Measurements from ENCODE around the gene HK1. TPM values are rescaled to one million over a fixed set of nuclear protein-coding genes. Genes with fewer than 3 reads are reported as not detected.

The HK1 gene
- total RNA-seq, 1 donor from 2014 or later, result 61.3 TPM

DNA sequence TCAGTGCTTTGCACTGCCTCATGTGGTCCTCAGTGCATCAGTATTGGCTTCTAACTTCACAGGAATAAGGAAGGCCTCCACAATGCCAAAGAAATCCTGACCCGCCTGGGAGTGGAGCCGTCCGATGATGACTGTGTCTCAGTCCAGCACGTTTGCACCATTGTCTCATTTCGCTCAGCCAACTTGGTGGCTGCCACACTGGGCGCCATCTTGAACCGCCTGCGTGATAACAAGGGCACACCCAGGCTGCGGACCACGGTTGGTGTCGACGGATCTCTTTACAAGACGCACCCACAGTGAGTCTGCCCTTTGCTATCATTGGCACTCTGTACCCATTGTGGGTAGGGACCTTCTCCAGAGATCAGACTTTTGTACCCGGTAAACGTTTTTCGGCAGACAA is 101.5 kb downstream of the HK1 start:
- H3K9me3 Mint-ChIP-seq (ENCODE audit: unreplicated experiment), result no peaks in the 10 kb centered on the region
- H3K36me3 Mint-ChIP-seq (ENCODE audit: unreplicated experiment), result peaks cover 34% of the 10 kb centered on the region
- H3K4me3 Mint-ChIP-seq (ENCODE audit: unreplicated experiment), result no peak overlapping the region
- TF ChIP-seq, protein P1, sequence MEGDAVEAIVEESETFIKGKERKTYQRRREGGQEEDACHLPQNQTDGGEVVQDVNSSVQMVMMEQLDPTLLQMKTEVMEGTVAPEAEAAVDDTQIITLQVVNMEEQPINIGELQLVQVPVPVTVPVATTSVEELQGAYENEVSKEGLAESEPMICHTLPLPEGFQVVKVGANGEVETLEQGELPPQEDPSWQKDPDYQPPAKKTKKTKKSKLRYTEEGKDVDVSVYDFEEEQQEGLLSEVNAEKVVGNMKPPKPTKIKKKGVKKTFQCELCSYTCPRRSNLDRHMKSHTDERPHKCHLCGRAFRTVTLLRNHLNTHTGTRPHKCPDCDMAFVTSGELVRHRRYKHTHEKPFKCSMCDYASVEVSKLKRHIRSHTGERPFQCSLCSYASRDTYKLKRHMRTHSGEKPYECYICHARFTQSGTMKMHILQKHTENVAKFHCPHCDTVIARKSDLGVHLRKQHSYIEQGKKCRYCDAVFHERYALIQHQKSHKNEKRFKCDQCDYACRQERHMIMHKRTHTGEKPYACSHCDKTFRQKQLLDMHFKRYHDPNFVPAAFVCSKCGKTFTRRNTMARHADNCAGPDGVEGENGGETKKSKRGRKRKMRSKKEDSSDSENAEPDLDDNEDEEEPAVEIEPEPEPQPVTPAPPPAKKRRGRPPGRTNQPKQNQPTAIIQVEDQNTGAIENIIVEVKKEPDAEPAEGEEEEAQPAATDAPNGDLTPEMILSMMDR (IDR thresholded peaks at IDR 0.05), result no peak
- H3K27me3 Mint-ChIP-seq (ENCODE audit: unreplicated experiment), result no peaks in the 10 kb centered on the region
- no peak overlapping the region for H3K27ac Mint-ChIP-seq (ENCODE audit: unreplicated experiment)
- no peak for DNase-seq (ENCODE audit: extremely low spot score, unreplicated experiment)
- H3K4me1 Mint-ChIP-seq (ENCODE audit: unreplicated experiment), result peaks cover 8% of the 10 kb centered on the region

DNA sequence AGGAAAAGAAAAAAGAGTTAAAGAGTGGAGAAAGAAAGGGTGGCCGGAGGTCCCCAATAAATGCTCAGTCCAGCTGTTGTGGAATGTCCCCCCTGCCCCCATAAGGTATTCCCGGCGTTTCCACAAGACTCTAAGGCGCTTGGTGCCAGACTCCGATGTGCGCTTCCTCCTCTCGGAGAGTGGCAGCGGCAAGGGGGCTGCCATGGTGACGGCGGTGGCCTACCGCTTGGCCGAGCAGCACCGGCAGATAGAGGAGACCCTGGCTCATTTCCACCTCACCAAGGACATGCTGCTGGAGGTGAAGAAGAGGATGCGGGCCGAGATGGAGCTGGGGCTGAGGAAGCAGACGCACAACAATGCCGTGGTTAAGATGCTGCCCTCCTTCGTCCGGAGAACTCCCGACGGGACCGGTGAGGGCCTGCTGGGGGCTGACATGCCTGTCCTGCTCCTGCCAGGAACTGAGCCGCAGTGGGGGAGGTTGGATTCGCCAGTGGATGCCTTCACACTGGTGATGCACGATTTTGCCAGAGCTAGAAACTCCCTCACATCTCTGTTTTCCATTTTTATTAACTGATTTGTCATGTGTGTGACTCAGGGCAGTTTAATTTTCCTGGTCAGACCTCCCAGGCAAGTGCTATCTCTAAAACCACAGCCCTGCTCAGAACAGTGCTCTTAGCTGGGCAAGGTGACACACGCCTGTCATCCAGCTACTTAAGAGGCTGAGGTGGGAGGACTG is 104.3 kb downstream of the HK1 start:
- Mint-ChIP-seq H3K4me1 (ENCODE audit: unreplicated experiment) (peaks cover 8% of the 10 kb centered on the region), H3K9me3 (ENCODE audit: unreplicated experiment) (no peaks in the 10 kb centered on the region), H3K27ac (ENCODE audit: unreplicated experiment) (no peak overlapping the region), H3K4me3 (ENCODE audit: unreplicated experiment) (no peak overlapping the region), H3K27me3 (ENCODE audit: unreplicated experiment) (no peaks in the 10 kb centered on the region), H3K36me3 (ENCODE audit: unreplicated experiment) (peaks cover 40% of the 10 kb centered on the region)
- no peak for DNase-seq (ENCODE audit: extremely low spot score, unreplicated experiment)
- TF ChIP-seq, protein P1 (IDR thresholded peaks at IDR 0.05), result no peak

DNA sequence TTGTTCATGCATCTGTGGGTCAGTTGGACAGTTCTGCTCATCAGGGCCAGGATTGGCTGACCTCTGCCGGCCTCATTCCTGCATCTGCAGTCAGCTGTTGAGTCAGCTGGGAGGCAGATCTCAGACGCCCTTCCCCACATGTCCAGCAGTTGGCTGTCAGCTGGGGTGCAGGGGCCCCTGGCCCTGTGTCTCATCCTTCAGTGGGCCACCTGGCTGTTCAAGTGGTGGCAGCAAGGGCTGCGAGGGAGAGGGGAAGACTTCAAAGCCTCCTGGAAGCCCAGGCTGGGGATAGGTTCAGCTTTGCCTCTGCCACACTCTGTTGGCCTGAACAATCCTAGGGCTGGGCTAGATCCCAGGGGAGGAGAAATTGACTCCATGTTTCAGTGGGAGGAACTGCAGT is 105.3 kb downstream of the HK1 start:
- Mint-ChIP-seq H3K4me3 (ENCODE audit: unreplicated experiment) (no peak overlapping the region), H3K4me1 (ENCODE audit: unreplicated experiment) (peaks cover 8% of the 10 kb centered on the region), H3K27ac (ENCODE audit: unreplicated experiment) (no peak overlapping the region), H3K9me3 (ENCODE audit: unreplicated experiment) (no peaks in the 10 kb centered on the region), H3K27me3 (ENCODE audit: unreplicated experiment) (no peaks in the 10 kb centered on the region), H3K36me3 (ENCODE audit: unreplicated experiment) (peaks cover 42% of the 10 kb centered on the region)
- TF ChIP-seq, protein P1 (IDR thresholded peaks at IDR 0.05), result peak; percentile 6
- DNase-seq (ENCODE audit: extremely low spot score, unreplicated experiment), result no peak

DNA sequence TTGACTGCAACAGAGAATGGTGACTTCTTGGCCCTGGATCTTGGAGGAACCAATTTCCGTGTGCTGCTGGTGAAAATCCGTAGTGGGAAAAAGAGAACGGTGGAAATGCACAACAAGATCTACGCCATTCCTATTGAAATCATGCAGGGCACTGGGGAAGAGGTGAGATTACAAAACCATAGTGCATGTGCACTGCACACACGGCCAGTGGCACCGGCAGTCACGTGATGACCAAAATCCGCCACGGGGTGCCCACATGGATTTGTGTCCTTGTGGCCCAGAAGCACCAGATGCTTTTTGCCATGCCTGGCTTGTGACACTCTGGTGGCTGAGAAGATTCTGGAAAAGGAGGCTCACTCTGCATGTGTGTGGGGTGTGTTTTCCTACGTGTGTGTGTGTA is 106.0 kb downstream of the HK1 start:
- Mint-ChIP-seq H3K27me3 (ENCODE audit: unreplicated experiment) (no peaks in the 10 kb centered on the region), H3K9me3 (ENCODE audit: unreplicated experiment) (no peaks in the 10 kb centered on the region), H3K4me3 (ENCODE audit: unreplicated experiment) (no peak overlapping the region), H3K27ac (ENCODE audit: unreplicated experiment) (no peak overlapping the region), H3K4me1 (ENCODE audit: unreplicated experiment) (peaks cover 8% of the 10 kb centered on the region), H3K36me3 (ENCODE audit: unreplicated experiment) (peaks cover 45% of the 10 kb centered on the region)
- TF ChIP-seq, protein P1 (IDR thresholded peaks at IDR 0.05), result no peak
- no peak for DNase-seq (ENCODE audit: extremely low spot score, unreplicated experiment)

DNA sequence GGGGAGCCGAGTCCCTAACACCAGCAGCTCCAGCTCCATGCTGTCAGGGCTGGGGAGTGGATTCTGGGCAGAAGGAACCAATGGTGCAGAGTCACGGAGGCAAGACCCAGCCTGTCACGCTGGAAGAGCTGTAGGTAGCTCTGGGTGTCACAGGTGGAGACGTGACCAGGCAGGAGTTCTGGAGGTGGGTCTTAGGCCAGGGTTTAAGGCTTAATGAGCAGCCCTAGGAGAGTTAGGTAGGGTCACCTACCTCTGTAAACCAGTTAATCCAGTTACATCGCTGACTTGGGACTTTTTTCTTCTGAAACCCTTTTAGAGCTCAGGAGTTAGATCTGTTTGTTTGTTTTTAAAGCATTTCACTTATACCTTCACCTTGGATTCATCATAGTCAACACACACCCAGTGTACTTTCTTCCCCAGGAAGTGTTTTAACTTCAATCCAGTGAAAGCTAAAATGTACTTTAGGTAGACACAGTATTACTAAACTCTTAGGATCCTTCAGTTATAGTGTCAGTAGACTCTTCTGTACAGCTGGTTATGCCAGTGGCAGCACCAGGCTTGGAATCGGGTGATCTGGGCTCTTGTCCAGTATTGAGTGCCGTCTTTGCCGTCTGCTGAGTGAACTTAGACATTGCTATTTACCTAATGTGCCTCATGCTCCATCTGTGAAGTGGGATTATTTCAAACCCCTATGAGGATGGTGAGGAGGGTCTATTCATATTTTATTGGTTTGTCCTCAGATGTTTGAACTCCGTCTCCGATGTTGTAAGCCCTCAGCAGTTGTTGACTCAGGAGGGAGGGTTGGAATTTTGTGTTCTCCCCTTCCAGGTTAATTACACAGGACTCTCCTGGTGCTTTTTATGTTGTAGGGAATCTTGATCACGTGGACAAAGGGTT is 107.4 kb downstream of the HK1 start:
- H3K4me1 Mint-ChIP-seq (ENCODE audit: unreplicated experiment), result peaks cover 16% of the 10 kb centered on the region
- peaks cover 40% of the 10 kb centered on the region for H3K36me3 Mint-ChIP-seq (ENCODE audit: unreplicated experiment)
- H3K9me3 Mint-ChIP-seq (ENCODE audit: unreplicated experiment), result no peaks in the 10 kb centered on the region
- H3K4me3 Mint-ChIP-seq (ENCODE audit: unreplicated experiment), result no peak overlapping the region
- H3K27me3 Mint-ChIP-seq (ENCODE audit: unreplicated experiment), result no peaks in the 10 kb centered on the region
- DNase-seq (ENCODE audit: extremely low spot score, unreplicated experiment), result no peak
- TF ChIP-seq, protein P1 (IDR thresholded peaks at IDR 0.05), result no peak
- no peak overlapping the region for H3K27ac Mint-ChIP-seq (ENCODE audit: unreplicated experiment)
